Sigmoid colon (tissue), 7 donors: ENCODE results near the gene BRD9. TPM values are rescaled to one million over a fixed set of nuclear protein-coding genes. Genes with fewer than 3 reads are reported as not detected.

Experiments
- DNase-seq: peaks from one replicate; pipeline ENCODE4 v3.0.0-alpha.2; 2019
- H3K27ac ChIP-seq, 4 donors: fragments of 200-600 bp; sonication (generic); one replicate each; pipeline ENCODE4 v1.5.1; 2016 to 2019; ENCODE audit warnings: mild to moderate bottlenecking in 1 of 4
- H3K27me3 ChIP-seq, 3 donors: fragments of 200-600 bp; sonication (generic); one replicate each; pipeline ENCODE4 v1.5.1; 2019; ENCODE audit warnings: mild to moderate bottlenecking in 1 of 3
- H3K36me3 ChIP-seq, 4 donors: fragments of 200-600 bp; sonication (generic); one replicate each; pipeline ENCODE4 v1.5.1; 2016 to 2019
- H3K4me1 ChIP-seq, 4 donors: fragments of 200-600 bp; sonication (generic); one replicate each; pipeline ENCODE4 v1.5.1; 2017 to 2019
- H3K4me3 ChIP-seq, 4 donors: fragments of 200-600 bp; sonication (generic); one replicate each; pipeline ENCODE4 v1.5.1; 2017 to 2019; ENCODE audit warnings: mild to moderate bottlenecking in 2 of 4, moderate library complexity in 1 of 4
- H3K9me3 ChIP-seq, 4 donors: fragments of 200-600 bp in 3 of 4; sonication (generic) in 3 of 4; one replicate each; pipeline versions ENCODE4 v1.5.1 to v1.6.1; 2013 to 2019
- CTCF ChIP-seq, 4 experiments: fragments of 450-650 bp in 3 of 4; fragments of 200-600 bp in 1 of 4; IDR thresholded peaks; one replicate each; pipeline ENCODE4 v1.5.1; 2016 to 2019; ENCODE audit warnings: antibody characterized with exemption in 4 of 4, mild to moderate bottlenecking in 3 of 4, moderate library complexity in 2 of 4
- EP300 ChIP-seq, 4 donors: sonication (generic); formaldehyde crosslinking; IDR thresholded peaks; one replicate each; pipeline ENCODE4 v1.6.1; 2017; ENCODE audit warnings: antibody characterized with exemption in 4 of 4
- POLR2A ChIP-seq, 2 donors: fragments of 450-650 bp; IDR thresholded peaks; one replicate each; pipeline ENCODE4 v1.6.1; 2016; ENCODE audit warnings: antibody characterized with exemption in 2 of 2, mild to moderate bottlenecking in 2 of 2, moderate library complexity in 2 of 2
- POLR2AphosphoS5 ChIP-seq, 4 donors: sonication (generic); formaldehyde crosslinking; IDR thresholded peaks; one replicate each; pipeline ENCODE4 v1.6.1; 2017; ENCODE audit warnings: antibody characterized with exemption in 4 of 4
- WGBS, 2 donors: extraction: QIAGEN DNeasy Blood & Tissue Kit; methylation state at CpG; one replicate each; pipeline ENCODE4 v1.1.7; 2013; 5-methylcytosine and 5-hydroxymethylcytosine counted together
- intact Hi-C: fragments of 100-400 bp; cut with DNase I; formaldehyde crosslinking; loops from one replicate; pipeline ENCODE4 v1.15.1; 2023
- polyA plus RNA-seq, 3 donors: library from polyadenylated mRNA; stranded (reverse); fragments of 200-250 nt; gene quantifications; one replicate each; pipeline ENCODE4 v1.2.3, GENCODE V29; 2013
- total RNA-seq, 4 donors: library from RNA; depleted of rRNA; stranded (reverse); fragments of >200 nt; gene quantifications; one replicate each; pipeline ENCODE4 v1.1.0, GENCODE V29; 2016
- donor health status: healthy with polysubstance abuse.
- donor health status: Bipolar disorder and iron deficiency.
- donor health status: healthy.

Gene BRD9
- total and polyA plus RNA-seq, 7 donors: 12.9 to 38.8 (median 22.4) TPM

GRCh38 chr5:908172-908571, 15.6 kb upstream of the BRD9 start:
- Histone ChIP-seq H3K36me3 (no peaks in the 10 kb centered on the region), H3K9me3 (no peaks in the 10 kb centered on the region), H3K27ac (no peak overlapping the region), H3K4me3 (no peak overlapping the region), H3K27me3 (no peaks in the 10 kb centered on the region), H3K4me1 (no peaks in the 10 kb centered on the region)
- DNase-seq: no peak
- TF ChIP-seq CTCF (IDR thresholded peaks at IDR 0.05): no peak
- no peak for TF ChIP-seq EP300 (IDR thresholded peaks at IDR 0.05)
- no peak for TF ChIP-seq POLR2AphosphoS5 (IDR thresholded peaks at IDR 0.05)
- TF ChIP-seq POLR2A (IDR thresholded peaks at IDR 0.05): no peak
- 97% methylated on average over 16 of the region's 16 CpGs for WGBS, 2 donors
- intact Hi-C loops: no loop called here

DNA sequence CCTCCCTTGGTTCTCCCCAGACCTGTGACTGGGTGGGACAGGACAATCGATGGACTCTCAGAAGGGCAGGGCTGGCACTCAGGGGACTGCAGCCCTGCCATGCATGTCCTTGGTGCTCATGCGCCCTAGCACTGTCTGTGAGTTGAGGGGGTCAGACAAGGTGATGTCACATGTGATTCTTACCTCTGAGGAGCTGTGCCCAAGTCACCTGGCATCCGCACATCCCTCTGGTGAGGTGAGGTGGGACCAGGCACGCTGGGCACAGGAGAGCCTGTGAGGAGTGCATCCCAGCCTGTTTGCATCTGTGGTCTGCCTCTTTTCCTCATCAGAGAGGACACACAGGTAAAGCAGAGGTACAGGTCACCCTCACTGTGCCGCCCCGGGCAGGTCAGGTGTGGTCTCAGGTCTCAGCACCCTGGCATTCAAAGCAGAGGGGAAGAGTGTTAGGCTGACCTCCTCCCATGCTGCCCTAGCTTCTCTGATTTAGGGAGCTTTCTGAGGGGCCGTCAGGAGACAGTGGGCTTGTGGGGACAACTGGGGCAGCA, 14.8 kb upstream of the BRD9 start:
- intact Hi-C loops: no loop called here
- H3K27ac ChIP-seq: no peak overlapping the region
- peaks cover 0 to 4% (median 2%) of the 10 kb centered on the region in 4 donors for H3K4me1 ChIP-seq
- H3K27me3 ChIP-seq: no peaks in the 10 kb centered on the region
- TF ChIP-seq POLR2AphosphoS5 (IDR thresholded peaks at IDR 0.05) (no peak), POLR2A (IDR thresholded peaks at IDR 0.05) (no peak), EP300 (IDR thresholded peaks at IDR 0.05) (no peak), CTCF (IDR thresholded peaks at IDR 0.05) (no peak)
- H3K36me3 ChIP-seq: no peaks in the 10 kb centered on the region
- H3K4me3 ChIP-seq: no peak overlapping the region
- no peak for DNase-seq
- no peaks in the 10 kb centered on the region for H3K9me3 ChIP-seq
- 95 to 97% methylated on average over 7 of the region's 7 CpGs for WGBS, 2 donors

- Histone ChIP-seq H3K36me3 (no peaks in the 10 kb centered on the region), H3K4me1 (peaks cover 0 to 4% (median 2%) of the 10 kb centered on the region in 4 donors), H3K4me3 (no peak overlapping the region), H3K27me3 (no peaks in the 10 kb centered on the region), H3K27ac (no peak overlapping the region), H3K9me3 (no peaks in the 10 kb centered on the region)
- WGBS, 2 donors: 97% methylated on average over 12 of the region's 12 CpGs
- intact Hi-C loops: loop anchor here (2.0 kb wide), 1 partner anchor 234 kb away; no protein-coding TSS in a partner anchor
- TF ChIP-seq EP300 (IDR thresholded peaks at IDR 0.05): no peak
- no peak for TF ChIP-seq POLR2AphosphoS5 (IDR thresholded peaks at IDR 0.05)
- no peak for TF ChIP-seq CTCF (IDR thresholded peaks at IDR 0.05)
- no peak for TF ChIP-seq POLR2A (IDR thresholded peaks at IDR 0.05)
- no peak for DNase-seq
Measured at GRCh38 chr5:905139-905642, 12.6 kb upstream of the BRD9 start.

GRCh38 chr5:903756-904096, 11.1 kb upstream of the BRD9 start:
- H3K9me3 ChIP-seq: no peaks in the 10 kb centered on the region
- H3K27ac ChIP-seq: no peak overlapping the region
- DNase-seq: no peak
- peaks cover 0 to 4% (median 2%) of the 10 kb centered on the region in 4 donors for H3K4me1 ChIP-seq
- no peaks in the 10 kb centered on the region for H3K27me3 ChIP-seq
- intact Hi-C loops: loop anchor here (2.0 kb wide), 1 partner anchor 233 kb away; no protein-coding TSS in a partner anchor
- TF ChIP-seq POLR2A (IDR thresholded peaks at IDR 0.05) (no peak), CTCF (IDR thresholded peaks at IDR 0.05) (no peak), EP300 (IDR thresholded peaks at IDR 0.05) (no peak), POLR2AphosphoS5 (IDR thresholded peaks at IDR 0.05) (no peak)
- H3K4me3 ChIP-seq: no peak overlapping the region
- no peaks in the 10 kb centered on the region for H3K36me3 ChIP-seq
- 95 to 96% methylated on average over 6 of the region's 6 CpGs for WGBS, 2 donors
